ENCODE results near the gene KCNQ1OT1. TPM values are rescaled to one million over a fixed set of nuclear protein-coding genes. Genes with fewer than 3 reads are reported as not detected.

The KCNQ1OT1 gene
- total RNA-seq, 1 donor from 2014 or later, result 3.9 TPM

GRCh38 chr11:2700415-2701211 lies 819 bp upstream of the KCNQ1OT1 start:
- Mint-ChIP-seq H3K4me3 (ENCODE audit: unreplicated experiment) (peak overlapping the region; percentile 81), H3K4me1 (ENCODE audit: unreplicated experiment) (peaks cover 32% of the 10 kb centered on the region), H3K36me3 (ENCODE audit: unreplicated experiment) (no peaks in the 10 kb centered on the region), H3K27me3 (ENCODE audit: unreplicated experiment) (peaks cover 2% of the 10 kb centered on the region), H3K27ac (ENCODE audit: unreplicated experiment) (peak overlapping the region; percentile 78), H3K9me3 (ENCODE audit: unreplicated experiment) (no peaks in the 10 kb centered on the region)
- DNase-seq (ENCODE audit: extremely low spot score, unreplicated experiment), result no peak
- no peak for TF ChIP-seq CTCF (IDR thresholded peaks at IDR 0.05)

GRCh38 chr11:2699185-2699530 lies 636 bp downstream of the KCNQ1OT1 start:
- peaks cover 44% of the 10 kb centered on the region for H3K4me1 Mint-ChIP-seq (ENCODE audit: unreplicated experiment)
- no peaks in the 10 kb centered on the region for H3K9me3 Mint-ChIP-seq (ENCODE audit: unreplicated experiment)
- peaks cover 2% of the 10 kb centered on the region for H3K27me3 Mint-ChIP-seq (ENCODE audit: unreplicated experiment)
- DNase-seq (ENCODE audit: extremely low spot score, unreplicated experiment), result no peak
- no peaks in the 10 kb centered on the region for H3K36me3 Mint-ChIP-seq (ENCODE audit: unreplicated experiment)
- peak overlapping the region; percentile 82 for H3K27ac Mint-ChIP-seq (ENCODE audit: unreplicated experiment)
- H3K4me3 Mint-ChIP-seq (ENCODE audit: unreplicated experiment), result peak overlapping the region; percentile 81
- no peak for TF ChIP-seq CTCF (IDR thresholded peaks at IDR 0.05)

GRCh38 chr11:2698386-2699184 lies 1.2 kb downstream of the KCNQ1OT1 start:
- Mint-ChIP-seq H3K9me3 (ENCODE audit: unreplicated experiment) (no peaks in the 10 kb centered on the region), H3K27ac (ENCODE audit: unreplicated experiment) (peak overlapping the region; percentile 82), H3K27me3 (ENCODE audit: unreplicated experiment) (peaks cover 2% of the 10 kb centered on the region), H3K36me3 (ENCODE audit: unreplicated experiment) (no peaks in the 10 kb centered on the region), H3K4me1 (ENCODE audit: unreplicated experiment) (peaks cover 45% of the 10 kb centered on the region), H3K4me3 (ENCODE audit: unreplicated experiment) (peak overlapping the region; percentile 81)
- DNase-seq (ENCODE audit: extremely low spot score, unreplicated experiment), result no peak
- TF ChIP-seq CTCF (IDR thresholded peaks at IDR 0.05), result no peak

- Mint-ChIP-seq H3K27me3 (ENCODE audit: unreplicated experiment) (peaks cover 2% of the 10 kb centered on the region), H3K27ac (ENCODE audit: unreplicated experiment) (peak overlapping the region; percentile 31), H3K4me1 (ENCODE audit: unreplicated experiment) (peaks cover 45% of the 10 kb centered on the region), H3K4me3 (ENCODE audit: unreplicated experiment) (peak overlapping the region; percentile 81), H3K9me3 (ENCODE audit: unreplicated experiment) (no peaks in the 10 kb centered on the region), H3K36me3 (ENCODE audit: unreplicated experiment) (no peaks in the 10 kb centered on the region)
- TF ChIP-seq CTCF (IDR thresholded peaks at IDR 0.05), result no peak
- no peak for DNase-seq (ENCODE audit: extremely low spot score, unreplicated experiment)
Observed at GRCh38 chr11:2697866-2698265, 1.9 kb downstream of the KCNQ1OT1 start.

GRCh38 chr11:2696455-2696854 lies 3.3 kb downstream of the KCNQ1OT1 start:
- H3K27me3 Mint-ChIP-seq (ENCODE audit: unreplicated experiment), result peaks cover 2% of the 10 kb centered on the region
- no peaks in the 10 kb centered on the region for H3K36me3 Mint-ChIP-seq (ENCODE audit: unreplicated experiment)
- peaks cover 47% of the 10 kb centered on the region for H3K4me1 Mint-ChIP-seq (ENCODE audit: unreplicated experiment)
- H3K4me3 Mint-ChIP-seq (ENCODE audit: unreplicated experiment), result peak overlapping the region; percentile 12
- DNase-seq (ENCODE audit: extremely low spot score, unreplicated experiment), result no peak
- TF ChIP-seq CTCF (IDR thresholded peaks at IDR 0.05), result no peak
- no peak overlapping the region for H3K27ac Mint-ChIP-seq (ENCODE audit: unreplicated experiment)
- no peaks in the 10 kb centered on the region for H3K9me3 Mint-ChIP-seq (ENCODE audit: unreplicated experiment)

All from osteocyte (in vitro differentiated cells).